Erythroblast (primary cell): Measurements from ENCODE around the gene OCA2.
A peak's percentile ranks its signal among the peaks of the same experiment; 100 is the strongest.

ENCODE experiments used
- DNase-seq, 2 experiments: peaks; one replicate each; lab custom pipeline; 2025; lab: John Stamatoyannopoulos, UW
- GATA1 ChIP-seq: IDR thresholded peaks from 2 replicates; pipeline ENCODE4 v1.6.1; 2011; ENCODE audit warnings: low read depth, mild to moderate bottlenecking, control low read depth, low read length, moderate library complexity
- POLR2A ChIP-seq: IDR thresholded peaks from 2 replicates; pipeline ENCODE4 v1.6.1; 2011; ENCODE audit warnings: mild to moderate bottlenecking, low read length

Gene OCA2

GRCh38 chr15:27949089-27949488 is 150.0 kb downstream of the OCA2 start:
- no peak for TF ChIP-seq GATA1
- TF ChIP-seq POLR2A: no peak
- no peak for DNase-seq

GRCh38 chr15:27939246-27939645 is 159.9 kb downstream of the OCA2 start:
- TF ChIP-seq POLR2A: no peak
- no peak for DNase-seq

GRCh38 chr15:27937851-27938250 is 161.3 kb downstream of the OCA2 start:
- TF ChIP-seq POLR2A: no peak
- no peak for TF ChIP-seq GATA1

GRCh38 chr15:27936164-27936563 is 163.0 kb downstream of the OCA2 start:
- TF ChIP-seq GATA1 (no peak), POLR2A (no peak)
- DNase-seq: no peak

More at GRCh38 chr15:27937851-27938250, 161.3 kb downstream of the OCA2 start:
- no peak for DNase-seq

GRCh38 chr15:27935328-27935727 is 163.8 kb downstream of the OCA2 start:
- TF ChIP-seq GATA1: no peak
- no peak for DNase-seq

GRCh38 chr15:27934782-27935181 is 164.3 kb downstream of the OCA2 start:
- TF ChIP-seq GATA1 (no peak), POLR2A (no peak)
- DNase-seq: no peak

GRCh38 chr15:27933562-27933961 is 165.6 kb downstream of the OCA2 start:
- DNase-seq: no peak
- TF ChIP-seq POLR2A: no peak
- TF ChIP-seq GATA1: no peak

GRCh38 chr15:27932600-27932999 is 166.5 kb downstream of the OCA2 start:
- no peak for TF ChIP-seq POLR2A
- TF ChIP-seq GATA1: no peak
- DNase-seq: peak in 1 of 2 experiments; percentile 1

- DNase-seq: no peak
- TF ChIP-seq GATA1 (no peak), POLR2A (no peak)
These were observed 170.7 kb downstream of the OCA2 start for GRCh38 chr15:27928386-27928785.

- TF ChIP-seq POLR2A: no peak
- TF ChIP-seq GATA1: no peak
These were observed 186.8 kb downstream of the OCA2 start for GRCh38 chr15:27912283-27912682.

GRCh38 chr15:27906802-27907201 is 192.3 kb downstream of the OCA2 start:
- TF ChIP-seq POLR2A: no peak
- no peak for TF ChIP-seq GATA1
- DNase-seq: no peak

More at GRCh38 chr15:27912283-27912682, 186.8 kb downstream of the OCA2 start:
- no peak for DNase-seq

- DNase-seq: no peak
- no peak for TF ChIP-seq POLR2A
- TF ChIP-seq GATA1: no peak
These were observed 195.7 kb downstream of the OCA2 start for GRCh38 chr15:27903405-27903804.

- DNase-seq: no peak
- TF ChIP-seq GATA1: no peak
- no peak for TF ChIP-seq POLR2A
These were observed 196.3 kb downstream of the OCA2 start for GRCh38 chr15:27902680-27903385.

GRCh38 chr15:27899583-27900285 is 199.4 kb downstream of the OCA2 start:
- TF ChIP-seq GATA1 (no peak), POLR2A (no peak)
- DNase-seq: no peak
